HG03025 (cell line): ENCODE data around the gene ZSWIM8.
A peak's percentile ranks its signal among the peaks of the same experiment; 100 is the strongest.
"Not testable (repeated sequence)": the region's sequence is repeated elsewhere in the genome, so short reads cannot be mapped to it uniquely, and the experiment has no call there.

Source experiments
- ATAC-seq: cut with Tn5 transposase; IDR thresholded peaks from one replicate; pipeline ENCODE4 v1.9.1; 2021; ENCODE audit warnings: mild to moderate bottlenecking, moderate library complexity; ENCODE audit not compliant: unreplicated experiment, low FRiP score

Gene ZSWIM8

DNA sequence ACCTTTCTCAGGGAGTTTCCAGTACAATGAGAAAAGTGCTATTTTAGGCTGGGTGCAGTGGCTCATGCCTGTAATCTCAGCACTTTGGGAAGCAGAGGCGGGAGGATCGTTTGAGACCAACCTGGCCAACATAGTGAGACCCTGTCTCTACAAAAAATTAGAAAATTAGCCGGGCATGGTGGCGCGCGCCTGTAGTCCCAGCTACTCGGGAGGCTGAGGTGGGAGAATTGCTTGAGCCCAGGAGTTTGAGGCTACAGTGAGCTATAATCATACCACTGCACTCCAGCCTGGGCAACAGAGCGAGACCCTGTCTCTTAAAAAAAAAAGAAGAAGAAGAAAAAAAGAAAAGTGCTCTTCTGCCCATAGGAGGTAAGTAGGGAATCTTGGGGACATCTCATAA lies 10.6 kb downstream of the ZSWIM8 start:
- not testable (repeated sequence) for ATAC-seq

DNA sequence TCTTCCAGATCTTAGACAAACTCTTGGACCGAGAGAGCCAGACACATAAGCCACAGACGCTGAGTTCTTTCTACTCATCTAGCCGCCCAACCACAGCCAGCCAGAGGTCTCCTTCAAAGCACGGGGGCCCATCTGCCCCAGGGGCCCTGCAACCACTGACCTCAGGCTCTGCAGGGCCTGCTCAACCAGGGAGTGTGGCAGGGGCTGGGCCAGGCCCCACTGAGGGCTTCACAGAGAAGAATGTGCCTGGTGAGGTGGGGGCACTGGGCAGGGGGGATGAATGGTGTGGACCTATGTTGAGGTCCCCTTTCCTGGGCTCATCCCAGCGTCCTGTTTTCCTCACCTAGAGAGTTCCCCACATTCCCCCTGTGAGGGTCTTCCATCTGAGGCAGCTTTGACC lies 11.4 kb downstream of the ZSWIM8 start:
- ATAC-seq = no peak

DNA sequence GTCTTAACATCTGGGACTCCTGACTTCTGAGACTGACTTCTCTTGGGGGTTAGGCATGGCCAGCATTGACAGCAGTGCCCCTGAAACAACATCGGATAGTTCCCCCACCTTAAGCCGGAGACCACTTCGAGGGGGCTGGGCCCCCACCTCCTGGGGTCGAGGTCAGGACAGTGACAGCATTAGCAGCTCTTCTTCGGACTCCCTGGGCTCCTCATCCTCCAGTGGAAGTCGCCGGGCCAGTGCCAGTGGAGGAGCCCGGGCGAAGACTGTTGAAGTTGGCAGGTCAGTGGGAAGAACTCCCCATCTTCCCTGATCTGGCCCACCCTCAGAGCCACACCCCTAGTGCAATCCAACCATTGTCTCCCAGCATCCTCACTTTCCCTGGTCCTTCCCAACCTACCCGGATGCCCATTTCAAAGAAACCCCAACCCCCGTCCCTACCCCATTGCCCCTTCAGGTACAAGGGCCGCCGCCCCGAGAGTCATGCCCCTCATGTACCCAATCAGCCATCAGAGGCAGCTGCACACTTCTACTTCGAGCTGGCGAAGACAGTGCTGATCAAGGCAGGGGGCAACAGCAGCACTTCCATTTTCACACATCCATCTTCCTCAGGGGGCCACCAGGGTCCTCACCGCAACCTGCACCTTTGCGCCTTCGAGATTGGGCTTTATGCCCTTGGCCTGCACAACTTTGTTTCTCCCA lies 12.1 kb downstream of the ZSWIM8 start:
- no peak for ATAC-seq

DNA sequence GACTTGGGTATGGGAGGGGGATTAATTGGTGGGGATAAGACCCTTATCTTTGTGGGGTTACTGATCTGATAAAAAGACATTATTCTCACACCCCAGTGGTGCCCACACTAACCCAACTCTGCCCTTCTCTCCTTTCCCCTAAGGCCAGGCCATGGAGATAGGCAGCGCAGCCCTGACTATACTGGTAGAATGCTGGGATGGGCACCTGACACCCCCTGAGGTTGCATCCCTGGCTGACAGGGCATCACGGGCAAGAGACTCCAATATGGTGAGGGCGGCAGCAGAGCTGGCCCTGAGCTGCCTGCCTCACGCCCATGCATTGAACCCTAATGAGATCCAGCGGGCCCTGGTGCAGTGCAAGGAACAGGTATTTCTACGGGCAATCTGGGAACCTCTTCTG lies 12.7 kb downstream of the ZSWIM8 start:
- ATAC-seq = no peak

GRCh38 chr10:73798927-73799560 lies 13.6 kb downstream of the ZSWIM8 start:
- no peak for ATAC-seq

DNA sequence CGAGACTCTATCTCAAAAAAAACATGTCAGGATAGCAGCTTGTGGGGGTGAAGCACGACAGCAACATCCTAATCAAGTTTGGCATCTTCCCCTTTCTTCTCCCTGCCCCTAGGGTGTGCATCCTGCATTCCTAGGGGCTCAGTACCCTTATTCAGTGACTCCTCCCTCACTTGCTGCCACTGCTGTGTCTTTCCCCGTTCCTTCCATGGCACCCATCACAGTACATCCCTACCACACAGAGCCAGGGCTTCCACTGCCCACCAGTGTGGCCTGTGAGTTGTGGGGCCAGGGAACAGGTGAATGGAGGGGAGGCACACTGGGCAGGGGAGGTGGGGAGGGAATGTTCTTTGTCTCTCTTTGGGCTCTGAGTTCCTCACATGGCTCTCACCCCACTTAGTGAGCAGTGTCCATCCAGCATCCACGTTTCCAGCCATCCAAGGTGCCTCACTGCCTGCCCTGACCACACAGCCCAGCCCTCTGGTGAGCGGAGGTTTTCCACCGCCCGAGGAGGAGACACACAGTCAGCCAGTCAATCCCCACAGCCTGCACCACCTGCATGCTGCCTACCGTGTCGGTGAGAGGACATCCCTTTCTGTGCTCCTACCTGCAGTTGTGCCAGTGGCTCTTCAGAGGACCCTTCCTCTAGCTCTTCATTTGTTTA lies 14.6 kb downstream of the ZSWIM8 start:
- no peak for ATAC-seq

DNA sequence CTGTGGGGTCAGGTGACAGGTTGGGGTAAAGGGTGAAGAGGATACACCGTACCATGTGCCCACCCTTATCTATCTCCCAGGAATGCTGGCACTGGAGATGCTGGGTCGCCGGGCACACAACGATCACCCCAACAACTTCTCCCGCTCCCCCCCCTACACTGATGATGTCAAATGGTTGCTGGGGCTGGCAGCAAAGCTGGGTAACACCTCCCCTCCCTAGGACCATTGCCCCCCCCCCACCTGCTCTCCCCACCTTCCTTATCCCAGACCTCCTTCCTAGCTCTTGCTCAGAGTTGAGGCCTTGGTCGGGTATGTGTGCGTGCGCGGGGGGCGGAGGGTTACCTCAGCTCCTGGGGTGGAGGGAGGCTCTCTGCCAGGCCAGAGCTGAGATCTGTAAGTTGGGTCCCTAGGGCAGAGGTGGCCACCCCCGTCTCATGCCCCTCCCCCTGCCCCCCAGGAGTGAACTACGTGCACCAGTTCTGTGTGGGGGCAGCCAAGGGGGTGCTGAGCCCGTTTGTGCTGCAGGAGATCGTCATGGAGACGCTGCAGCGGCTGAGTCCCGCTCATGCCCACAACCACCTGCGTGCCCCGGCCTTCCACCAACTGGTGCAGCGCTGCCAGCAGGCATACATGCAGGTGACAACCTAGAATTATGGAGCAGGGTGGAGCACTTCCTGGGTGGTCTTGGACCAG lies 15.3 kb downstream of the ZSWIM8 start:
- no peak for ATAC-seq

GRCh38 chr10:73801253-73801590 lies 15.8 kb downstream of the ZSWIM8 start:
- no peak for ATAC-seq

- ATAC-seq = no peak
Measured at GRCh38 chr10:73802276-73802991, 17.0 kb downstream of the ZSWIM8 start.

DNA sequence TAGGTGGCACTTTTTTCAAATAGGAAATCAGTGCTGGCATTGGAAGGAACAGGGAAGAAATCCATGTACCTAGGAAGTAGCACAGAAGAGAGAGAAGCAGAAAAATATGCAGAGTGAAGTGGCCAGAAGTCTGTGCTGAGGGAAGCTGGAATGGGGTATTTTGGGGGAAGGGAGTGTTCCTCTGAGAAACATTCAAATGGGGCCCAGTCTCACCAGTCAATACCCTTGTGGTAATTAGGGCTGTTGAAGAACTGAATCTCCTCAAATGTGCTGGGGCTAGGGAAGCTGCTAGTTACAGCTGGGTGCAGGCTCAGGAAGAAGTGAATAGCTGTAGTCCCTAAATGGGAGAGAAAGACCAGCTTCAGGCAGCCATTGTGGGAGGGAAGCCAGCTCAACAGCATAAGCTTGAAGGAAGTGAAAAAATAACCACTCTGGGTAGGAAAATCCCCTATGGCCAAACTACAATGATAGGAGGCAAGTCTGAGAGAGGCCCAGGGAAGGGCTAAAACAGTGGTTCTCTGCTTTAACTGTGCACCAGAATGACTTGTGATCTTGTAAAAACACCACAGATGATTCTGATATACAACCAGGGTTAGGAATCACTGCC lies 18.4 kb downstream of the ZSWIM8 start:
- no peak for ATAC-seq

DNA sequence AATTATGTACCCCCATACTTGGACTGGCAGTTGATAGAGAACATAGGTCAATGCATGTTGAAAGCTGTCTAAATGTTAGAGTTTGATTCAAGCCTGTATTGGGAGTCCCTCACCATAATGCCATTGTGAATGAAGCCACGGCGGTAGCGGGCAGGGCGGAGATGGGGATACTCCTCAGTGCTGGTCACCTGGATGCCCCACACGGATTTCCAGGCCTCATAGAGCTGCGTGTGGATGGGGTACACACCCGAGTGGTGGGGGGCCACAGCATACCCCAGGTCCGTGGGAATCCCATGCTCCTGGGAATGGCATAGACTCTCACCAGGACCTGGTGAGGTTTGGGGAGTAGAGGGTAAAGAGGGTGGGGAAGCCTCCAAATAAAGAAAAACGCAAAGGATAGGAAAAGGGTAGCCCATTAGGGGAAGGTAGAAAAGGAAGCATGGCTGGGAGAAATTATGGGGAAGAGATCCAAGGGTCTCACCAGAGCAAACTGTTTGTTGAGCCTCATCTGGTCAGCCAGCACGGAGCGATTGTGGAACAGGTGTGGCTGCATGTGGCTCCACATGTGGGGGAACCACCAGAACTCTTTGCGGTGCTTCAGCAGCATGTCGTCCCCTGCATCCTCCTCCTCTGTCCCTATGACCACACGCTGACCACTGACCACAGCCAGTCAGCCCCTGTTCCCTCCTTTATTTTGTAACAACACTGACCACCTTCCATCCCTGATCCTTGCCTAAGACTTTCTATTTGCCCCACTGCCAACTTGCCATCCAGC lies 21.0 kb downstream of the ZSWIM8 start:
- no peak for ATAC-seq

DNA sequence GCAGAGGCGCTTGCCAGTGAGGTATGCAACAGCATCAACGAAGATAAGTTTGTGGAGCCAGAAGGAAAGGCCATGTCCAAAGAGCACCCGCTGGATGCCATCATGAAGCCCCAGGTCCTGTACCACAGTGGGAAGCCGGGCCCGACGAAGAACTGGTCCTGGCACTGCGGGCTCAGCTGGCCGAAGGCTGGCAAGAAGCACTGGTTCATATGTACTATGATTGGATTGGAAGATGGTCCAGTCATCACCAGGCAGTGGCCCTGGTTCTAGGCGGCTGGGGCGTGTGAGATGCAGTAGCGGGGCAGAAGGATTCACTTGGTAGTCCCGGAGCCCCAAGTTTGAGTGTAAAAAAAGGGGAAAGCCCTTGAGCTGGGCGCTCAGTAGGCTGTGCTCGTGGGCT lies 22.1 kb downstream of the ZSWIM8 start:
- no peak for ATAC-seq

- ATAC-seq = no peak
Measured at GRCh38 chr10:73808021-73808815, 22.8 kb downstream of the ZSWIM8 start.

- no peak for ATAC-seq
Measured at GRCh38 chr10:73809061-73809818, 23.8 kb downstream of the ZSWIM8 start.

- no peak for ATAC-seq
Measured at GRCh38 chr10:73810358-73810734, 24.9 kb downstream of the ZSWIM8 start.

DNA sequence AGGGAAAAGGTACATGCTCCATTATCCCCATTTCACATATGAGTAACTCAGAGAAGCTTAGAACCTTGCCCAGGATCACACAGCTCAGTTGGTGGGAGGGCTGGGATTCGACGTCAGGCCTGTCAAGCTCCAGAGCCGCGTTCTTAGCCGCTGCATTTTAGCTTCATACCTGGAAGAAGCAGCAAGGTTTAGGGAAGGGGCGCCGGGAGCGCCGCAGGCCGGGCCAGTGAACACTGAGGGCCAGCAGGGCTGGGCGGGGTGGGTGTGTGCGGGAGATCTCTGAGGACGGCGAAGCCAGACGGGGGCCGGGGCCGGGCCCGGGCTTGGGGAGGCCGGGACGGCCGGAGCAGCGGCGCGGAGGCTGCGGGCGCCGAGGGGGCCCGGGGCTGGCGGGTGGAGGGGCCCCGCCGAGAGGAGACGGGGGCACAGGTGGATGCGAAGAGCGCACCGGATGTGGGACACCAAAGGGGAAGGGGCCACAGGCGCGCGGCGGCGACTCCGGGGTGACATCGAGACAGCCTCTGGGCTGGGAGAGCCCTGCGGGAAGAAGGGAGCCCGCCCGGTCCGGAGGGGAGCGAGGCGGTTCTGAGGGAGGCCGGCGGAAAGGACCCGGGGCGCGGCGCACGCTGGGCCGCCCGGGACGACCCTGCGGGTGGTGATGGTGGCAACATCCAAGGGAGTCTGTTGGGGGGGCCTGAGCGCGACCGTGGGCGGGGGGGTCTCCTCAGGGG lies 25.5 kb downstream of the ZSWIM8 start:
- ATAC-seq = peak; percentile 29

DNA sequence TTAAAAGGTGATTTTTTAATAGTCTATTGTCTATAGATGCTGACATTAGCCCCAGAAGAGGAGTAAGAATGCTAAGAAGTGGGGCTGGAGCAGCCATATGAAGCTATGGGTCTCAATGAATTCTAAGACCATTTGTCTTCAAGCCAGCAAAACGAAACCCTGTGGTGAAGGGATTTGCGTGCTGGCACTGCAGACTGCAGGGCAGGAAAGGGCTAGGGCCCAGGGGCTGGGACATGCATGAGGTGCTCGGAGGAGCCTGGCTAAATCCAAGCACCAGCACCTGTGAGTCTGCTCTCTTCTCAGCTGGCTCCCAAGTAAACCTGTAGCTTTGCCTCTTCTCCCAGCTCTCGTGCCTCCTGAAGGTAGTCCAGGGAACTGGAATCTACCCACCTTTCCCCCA lies 27.3 kb downstream of the ZSWIM8 start:
- ATAC-seq = no peak

DNA sequence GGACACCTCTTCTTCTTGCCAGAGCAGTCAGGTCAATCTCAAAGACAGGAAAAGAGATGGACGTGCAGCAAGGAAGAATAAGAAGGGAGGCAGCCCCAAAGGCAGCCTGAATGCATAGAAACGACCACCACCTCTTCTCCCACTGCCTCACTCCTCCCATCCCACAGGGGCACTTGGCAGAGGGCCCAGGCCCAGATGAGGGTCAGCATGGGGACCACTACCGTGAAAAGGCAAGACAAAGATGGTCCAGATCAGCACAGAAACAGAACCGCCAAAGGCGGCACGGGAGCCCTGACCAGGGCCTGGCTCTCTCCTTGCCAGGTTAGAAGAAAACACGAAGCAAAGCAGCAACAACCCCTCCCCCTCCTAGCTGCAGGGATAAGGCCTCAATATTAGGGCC lies 27.9 kb downstream of the ZSWIM8 start:
- ATAC-seq = no peak
